Tibial artery (tissue), 4 donors: ENCODE data around the gene ABLIM3.

Experiments
- DNase-seq, 2 donors: peaks; one replicate each; pipeline ENCODE4 v3.0.0-alpha.2; 2019
- H3K27ac ChIP-seq, 2 donors: fragments of 200-600 bp; sonication (generic) in 1 of 2; 1 replicate in 1 of 2; 2 replicates in 1 of 2; pipeline ENCODE4 v1.5.1; 2018 to 2019; ENCODE audit warnings: mild to moderate bottlenecking in 1 of 2
- H3K27me3 ChIP-seq, 2 donors: fragments of 200-600 bp; sonication (generic) in 1 of 2; one replicate each; pipeline versions ENCODE4 v1.5.1 to v1.6.0; 2016 to 2019
- H3K36me3 ChIP-seq, 3 donors: fragments of 200-600 bp; sonication (generic) in 2 of 3; one replicate each; pipeline ENCODE4 v1.5.1; 2016 to 2019; ENCODE audit warnings: mild to moderate bottlenecking in 2 of 3
- H3K4me1 ChIP-seq, 4 donors: fragments of 200-600 bp; sonication (generic) in 2 of 4; 1 replicate in 3 of 4; 2 replicates in 1 of 4; pipeline ENCODE4 v1.5.1; 2016 to 2019
- H3K4me3 ChIP-seq, 2 donors: fragments of 200-600 bp; sonication (generic) in 1 of 2; 1 replicate in 1 of 2; 2 replicates in 1 of 2; pipeline ENCODE4 v1.5.1; 2018 to 2019; ENCODE audit warnings: mild to moderate bottlenecking in 2 of 2
- H3K9me3 ChIP-seq, 3 donors: fragments of 200-600 bp; sonication (generic) in 1 of 3; one replicate each; pipeline ENCODE4 v1.5.1; 2016 to 2019
- CTCF ChIP-seq, 2 experiments: fragments of 200-600 bp in 1 of 2; fragments of 450-650 bp in 1 of 2; IDR thresholded peaks; one replicate each; pipeline ENCODE4 v1.5.1; 2017 to 2019; ENCODE audit warnings: antibody characterized with exemption in 2 of 2, mild to moderate bottlenecking in 1 of 2, moderate library complexity in 1 of 2
- intact Hi-C: fragments of 100-400 bp; cut with DNase I; formaldehyde crosslinking; loops from one replicate; pipeline ENCODE4 v1.15.0; 2023; ENCODE audit warnings: low total_unique reads

ABLIM3 gene

DNA sequence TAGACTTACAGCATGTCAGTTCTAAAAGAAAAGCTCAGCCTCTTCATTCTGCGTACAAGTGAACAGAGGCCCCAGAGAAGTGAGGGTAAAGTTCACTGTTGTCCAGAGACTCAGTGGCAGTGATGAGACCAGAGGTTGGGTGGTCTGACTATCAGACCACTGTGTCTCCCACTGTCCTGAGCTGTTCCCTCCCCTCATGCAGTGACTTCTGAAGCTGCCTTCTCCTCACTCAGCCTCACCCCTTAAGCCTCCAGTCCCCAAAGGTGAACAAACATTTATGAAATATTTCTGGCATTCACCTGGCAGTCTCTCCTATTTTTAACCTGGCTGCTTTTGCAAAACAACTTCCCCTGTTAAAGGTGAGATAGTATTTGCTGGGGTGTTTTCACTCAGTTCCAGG, 54.7 kb downstream of the ABLIM3 start:
- no peak for DNase-seq
- Histone ChIP-seq H3K9me3 (no peaks in the 10 kb centered on the region), H3K27me3 (no peaks in the 10 kb centered on the region), H3K4me1 (no peaks in the 10 kb centered on the region), H3K36me3 (peaks cover 0 to 6% (median 0%) of the 10 kb centered on the region in 3 donors), H3K27ac (no peak overlapping the region), H3K4me3 (no peak overlapping the region)
- TF ChIP-seq CTCF (IDR thresholded peaks at IDR 0.05), result no peak
- intact Hi-C loops, result no loop called here

- H3K4me1 ChIP-seq, result no peaks in the 10 kb centered on the region
- intact Hi-C loops, result no loop called here
- H3K27me3 ChIP-seq, result no peaks in the 10 kb centered on the region
- DNase-seq, result no peak
- H3K9me3 ChIP-seq, result no peaks in the 10 kb centered on the region
- no peak overlapping the region for H3K27ac ChIP-seq
- peaks cover 0 to 18% (median 0%) of the 10 kb centered on the region in 3 donors for H3K36me3 ChIP-seq
- no peak for TF ChIP-seq CTCF (IDR thresholded peaks at IDR 0.05)
- no peak overlapping the region for H3K4me3 ChIP-seq
Measured at GRCh38 chr5:149198148-149198547, 56.9 kb downstream of the ABLIM3 start.

GRCh38 chr5:149200355-149200754, 59.1 kb downstream of the ABLIM3 start:
- intact Hi-C loops, result no loop called here
- Histone ChIP-seq H3K9me3 (no peaks in the 10 kb centered on the region), H3K27ac (no peak overlapping the region)

GRCh38 chr5:149201121-149201637, 59.9 kb downstream of the ABLIM3 start:
- Histone ChIP-seq H3K27ac (no peak overlapping the region), H3K9me3 (no peaks in the 10 kb centered on the region), H3K36me3 (peaks cover 0 to 18% (median 0%) of the 10 kb centered on the region in 3 donors), H3K4me1 (no peaks in the 10 kb centered on the region), H3K4me3 (no peak overlapping the region), H3K27me3 (no peaks in the 10 kb centered on the region)
- no peak for TF ChIP-seq CTCF (IDR thresholded peaks at IDR 0.05)
- DNase-seq, result no peak
- intact Hi-C loops, result no loop called here

More at GRCh38 chr5:149200355-149200754, 59.1 kb downstream of the ABLIM3 start:
- Histone ChIP-seq H3K27me3 (no peaks in the 10 kb centered on the region), H3K4me1 (no peaks in the 10 kb centered on the region), H3K4me3 (no peak overlapping the region), H3K36me3 (peaks cover 0 to 18% (median 0%) of the 10 kb centered on the region in 3 donors)
- TF ChIP-seq CTCF (IDR thresholded peaks at IDR 0.05), result no peak
- DNase-seq, result no peak

DNA sequence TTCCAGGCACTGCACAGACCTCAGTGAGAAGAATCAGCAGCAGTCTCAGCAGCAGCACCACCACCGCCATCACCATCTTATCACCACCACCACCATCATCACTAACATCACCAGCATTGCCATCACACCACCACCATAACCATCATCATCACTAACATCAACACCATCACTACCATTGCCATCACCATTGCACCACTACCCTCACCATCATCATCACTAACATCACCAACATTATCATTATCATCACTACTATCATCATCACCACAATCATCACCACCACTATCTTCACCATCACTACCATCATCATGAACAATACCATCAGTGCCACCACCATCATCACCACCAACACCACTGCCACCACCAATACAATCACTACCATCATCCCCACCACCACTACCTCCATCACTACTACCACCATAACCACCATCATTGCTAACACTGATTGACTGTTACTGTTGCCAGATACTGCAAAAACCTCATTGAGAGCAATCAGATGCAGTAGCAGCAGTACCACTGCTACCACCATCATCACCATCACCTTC, 61.7 kb downstream of the ABLIM3 start:
- no peak for DNase-seq
- Histone ChIP-seq H3K27me3 (no peaks in the 10 kb centered on the region), H3K27ac (no peak overlapping the region), H3K36me3 (peaks cover 0 to 18% (median 0%) of the 10 kb centered on the region in 3 donors), H3K9me3 (no peaks in the 10 kb centered on the region), H3K4me3 (no peak overlapping the region), H3K4me1 (no peaks in the 10 kb centered on the region)
- intact Hi-C loops, result no loop called here
- TF ChIP-seq CTCF (IDR thresholded peaks at IDR 0.05), result no peak
